Measurements from ENCODE around the gene GLS2. TPM values are rescaled to one million over a fixed set of nuclear protein-coding genes. Genes with fewer than 3 reads are reported as not detected.

GLS2 gene
- total RNA-seq, 1 donor from 2014 or later, result 2.3 TPM

GRCh38 chr12:56521590-56522371 is 33.8 kb upstream of the GLS2 start, which contains the start of gene RBMS2:
TSS of gene RBMS2 (plus strand) at chr12:56521820. CDS start at chr12:56522024, 204 bp downstream.
- Histone ChIP-seq H3K4me3 (peak within 1 kb of the TSS; percentile 68), H4K20me1 (ENCODE audit: low read depth) (no peaks in the 10 kb centered on the region), H2AFZ (replicated peaks) (peak within 1 kb of the TSS; percentile 95), H3K36me3 (no peaks in the 10 kb centered on the region), H3F3A (ENCODE audit: low read depth) (peaks cover 7% of the 10 kb centered on the region), H3K9me3 (ENCODE audit: low read depth) (no peaks in the 10 kb centered on the region), H3K4me2 (peak within 1 kb of the TSS; percentile 92), H3K9ac (peak within 1 kb of the TSS; percentile 65), H3K27ac (peak within 1 kb of the TSS; percentile 66), H3K4me1 (peaks cover 4% of the 10 kb centered on the region), H3K79me2 (ENCODE audit: low read depth) (peaks cover 46% of the 10 kb centered on the region), H3K27me3 (no peaks in the 10 kb centered on the region)
- Mint-ChIP-seq H3K4me1 (peaks cover 14% of the 10 kb centered on the region), H3K9me3 (no peaks in the 10 kb centered on the region), H3K27ac (peak within 1 kb of the TSS; percentile 84), H3K36me3 (no peaks in the 10 kb centered on the region), H3K4me3 (peak within 1 kb of the TSS; percentile 90), H3K27me3 (ENCODE audit: insufficient read depth, low read depth) (no peaks in the 10 kb centered on the region)
- no peak for TF ChIP-seq EZH2 (IDR thresholded peaks at IDR 0.05)
- TF ChIP-seq CTCF (IDR thresholded peaks at IDR 0.05), result no peak
- no peak for TF ChIP-seq EZH2phosphoT487 (IDR thresholded peaks at IDR 0.05)
- peak; percentile 90 for DNase-seq (ENCODE audit: low spot score)

- Histone ChIP-seq H3K9me3 (ENCODE audit: low read depth) (no peaks in the 10 kb centered on the region), H2AFZ (replicated peaks) (peak overlapping the region; percentile 95), H3K36me3 (no peaks in the 10 kb centered on the region), H3K4me3 (peak overlapping the region; percentile 68), H3K27ac (no peak overlapping the region), H3K4me1 (peaks cover 4% of the 10 kb centered on the region), H3K27me3 (no peaks in the 10 kb centered on the region), H3K9ac (no peak overlapping the region), H3K4me2 (no peak overlapping the region), H3F3A (ENCODE audit: low read depth) (peaks cover 7% of the 10 kb centered on the region), H3K79me2 (ENCODE audit: low read depth) (peaks cover 40% of the 10 kb centered on the region), H4K20me1 (ENCODE audit: low read depth) (no peaks in the 10 kb centered on the region)
- Mint-ChIP-seq H3K27me3 (ENCODE audit: insufficient read depth, low read depth) (no peaks in the 10 kb centered on the region), H3K4me3 (peak overlapping the region; percentile 90), H3K9me3 (no peaks in the 10 kb centered on the region), H3K36me3 (no peaks in the 10 kb centered on the region), H3K27ac (peak overlapping the region; percentile 75), H3K4me1 (peaks cover 14% of the 10 kb centered on the region)
- no peak for DNase-seq (ENCODE audit: low spot score)
- TF ChIP-seq EZH2phosphoT487 (IDR thresholded peaks at IDR 0.05), result no peak
Measured at GRCh38 chr12:56521209-56521589, 33.2 kb upstream of the GLS2 start.

GRCh38 chr12:56520506-56520905 is 32.5 kb upstream of the GLS2 start:
- H3K36me3 ChIP-seq, result no peaks in the 10 kb centered on the region
- no peaks in the 10 kb centered on the region for H3K9me3 Mint-ChIP-seq
- H3K27ac Mint-ChIP-seq, result no peak overlapping the region
- peaks cover 33% of the 10 kb centered on the region for H3K79me2 ChIP-seq (ENCODE audit: low read depth)
- H3K4me1 Mint-ChIP-seq, result peaks cover 14% of the 10 kb centered on the region
- no peak for TF ChIP-seq CTCF (IDR thresholded peaks at IDR 0.05)
- TF ChIP-seq EZH2 (IDR thresholded peaks at IDR 0.05), result no peak
- no peak for TF ChIP-seq EZH2phosphoT487 (IDR thresholded peaks at IDR 0.05)
- H4K20me1 ChIP-seq (ENCODE audit: low read depth), result no peaks in the 10 kb centered on the region
- no peaks in the 10 kb centered on the region for H3K9me3 ChIP-seq (ENCODE audit: low read depth)
- H2AFZ ChIP-seq (replicated peaks), result peak overlapping the region; percentile 37
- no peak overlapping the region for H3K4me2 ChIP-seq
- DNase-seq (ENCODE audit: low spot score), result no peak
- no peak overlapping the region for H3K9ac ChIP-seq
- no peak overlapping the region for H3K27ac ChIP-seq
- H3K4me1 ChIP-seq, result peaks cover 4% of the 10 kb centered on the region
- H3K4me3 ChIP-seq, result no peak overlapping the region
- H3K27me3 Mint-ChIP-seq (ENCODE audit: insufficient read depth, low read depth), result no peaks in the 10 kb centered on the region
- H3K36me3 Mint-ChIP-seq, result no peaks in the 10 kb centered on the region
- no peaks in the 10 kb centered on the region for H3K27me3 ChIP-seq
- peaks cover 7% of the 10 kb centered on the region for H3F3A ChIP-seq (ENCODE audit: low read depth)
- H3K4me3 Mint-ChIP-seq, result peak overlapping the region; percentile 15

GRCh38 chr12:56520048-56520447 is 32.1 kb upstream of the GLS2 start:
- Mint-ChIP-seq H3K27me3 (ENCODE audit: insufficient read depth, low read depth) (no peaks in the 10 kb centered on the region), H3K36me3 (no peaks in the 10 kb centered on the region), H3K4me3 (no peak overlapping the region), H3K27ac (peak overlapping the region; percentile 35), H3K9me3 (no peaks in the 10 kb centered on the region), H3K4me1 (peaks cover 14% of the 10 kb centered on the region)
- Histone ChIP-seq H3K9ac (no peak overlapping the region), H3F3A (ENCODE audit: low read depth) (peaks cover 7% of the 10 kb centered on the region), H3K27me3 (no peaks in the 10 kb centered on the region), H4K20me1 (ENCODE audit: low read depth) (no peaks in the 10 kb centered on the region), H3K4me2 (no peak overlapping the region), H3K4me1 (peaks cover 4% of the 10 kb centered on the region), H3K9me3 (ENCODE audit: low read depth) (no peaks in the 10 kb centered on the region), H3K79me2 (ENCODE audit: low read depth) (peaks cover 29% of the 10 kb centered on the region), H3K4me3 (no peak overlapping the region), H3K36me3 (no peaks in the 10 kb centered on the region), H3K27ac (no peak overlapping the region), H2AFZ (replicated peaks) (peak overlapping the region; percentile 37)
- no peak for DNase-seq (ENCODE audit: low spot score)
- TF ChIP-seq EZH2phosphoT487 (IDR thresholded peaks at IDR 0.05) (no peak), EZH2 (IDR thresholded peaks at IDR 0.05) (no peak), CTCF (IDR thresholded peaks at IDR 0.05) (no peak)

Measured in neural progenitor cell (in vitro differentiated cells).